Erythroblast (primary cell): Measurements from ENCODE around the gene B4GALNT3.

Experiments used
- GATA1 ChIP-seq: IDR thresholded peaks from 2 replicates; pipeline ENCODE4 v1.6.1; 2011; ENCODE audit warnings: low read depth, mild to moderate bottlenecking, control low read depth, low read length, moderate library complexity
- POLR2A ChIP-seq: IDR thresholded peaks from 2 replicates; pipeline ENCODE4 v1.6.1; 2011; ENCODE audit warnings: mild to moderate bottlenecking, low read length

DNA sequence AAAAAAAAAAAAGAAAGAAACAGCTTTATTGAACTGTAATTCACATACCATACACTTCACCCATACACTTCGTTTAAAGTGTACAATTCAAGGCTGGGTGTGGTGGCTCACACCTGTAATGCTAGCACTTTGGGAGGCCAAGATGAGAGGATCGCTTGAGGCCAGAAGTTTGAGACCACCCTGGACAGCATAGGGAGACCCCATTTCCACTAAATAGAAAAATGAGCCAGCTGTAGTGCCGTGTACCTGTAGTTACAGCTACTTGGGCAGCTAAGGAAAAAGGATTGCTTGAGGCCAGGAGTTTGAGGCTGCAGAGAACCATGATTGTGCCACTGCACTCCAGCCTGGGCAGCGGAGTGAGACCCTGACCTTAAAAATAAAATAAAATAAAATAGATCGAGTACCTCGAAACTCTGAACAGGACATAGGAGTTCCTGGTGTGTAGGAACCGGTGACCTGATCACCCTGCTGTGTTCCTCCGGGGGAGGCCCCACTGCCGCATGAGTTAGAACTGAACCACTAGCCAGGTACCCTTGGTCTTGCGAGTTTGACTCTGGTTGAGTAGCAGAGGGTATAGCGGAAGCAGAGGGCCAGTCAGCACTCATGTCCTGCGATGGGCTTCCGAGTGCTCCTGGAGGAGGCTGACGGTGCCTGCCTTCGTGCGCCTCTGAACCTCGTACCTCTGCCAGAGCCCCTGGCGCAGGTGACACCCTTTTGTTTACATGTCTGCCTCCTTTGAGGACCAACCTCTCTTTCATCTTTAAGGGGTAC, 80.0 kb downstream of the B4GALNT3 start:
- TF ChIP-seq POLR2A (no peak), GATA1 (no peak)
